Spleen (tissue), 11 donors: Measurements from ENCODE around the gene SCP2. TPM values are rescaled to one million over a fixed set of nuclear protein-coding genes. Genes with fewer than 3 reads are reported as not detected.

Experiments used
- DNase-seq: peaks from one replicate; pipeline ENCODE4 v3.0.0-alpha.2; 2020
- H3K27ac ChIP-seq, 8 donors: fragments of 200-600 bp; sonication (generic) in 7 of 8; 1 replicate in 4 of 8; 2 replicates in 4 of 8; pipeline versions ENCODE4 v1.5.0 to v1.8.0; 2016 to 2021; ENCODE audit warnings: inconsistent platforms in 4 of 8, mild to moderate bottlenecking in 4 of 8, moderate library complexity in 1 of 8
- H3K27me3 ChIP-seq, 7 donors: fragments of 200-600 bp; sonication (generic) in 6 of 7; replicated peaks in 1 of 7; 1 replicate in 4 of 7; 2 replicates in 3 of 7; pipeline versions ENCODE4 v1.5.0 to v1.8.0; 2016 to 2021; ENCODE audit warnings: inconsistent platforms in 3 of 7, mild to moderate bottlenecking in 1 of 7
- H3K36me3 ChIP-seq, 6 donors: fragments of 200-600 bp; sonication (generic) in 5 of 6; 1 replicate in 4 of 6; 2 replicates in 2 of 6; pipeline versions ENCODE4 v1.5.0 to v1.8.0; 2016 to 2021; ENCODE audit warnings: inconsistent platforms in 2 of 6
- H3K4me1 ChIP-seq, 6 donors: fragments of 200-600 bp; sonication (generic) in 5 of 6; 1 replicate in 3 of 6; 2 replicates in 3 of 6; pipeline versions ENCODE4 v1.5.0 to v1.8.0; 2016 to 2021; ENCODE audit warnings: inconsistent platforms in 3 of 6
- H3K4me3 ChIP-seq, 8 donors: fragments of 200-600 bp; sonication (generic) in 7 of 8; 1 replicate in 4 of 8; 2 replicates in 4 of 8; pipeline versions ENCODE4 v1.5.0 to v1.8.0; 2016 to 2021; ENCODE audit warnings: inconsistent platforms in 4 of 8, mild to moderate bottlenecking in 4 of 8, moderate library complexity in 2 of 8
- H3K9me3 ChIP-seq, 8 donors: fragments of 200-600 bp; sonication (generic) in 7 of 8; 1 replicate in 4 of 8; 2 replicates in 4 of 8; pipeline versions ENCODE4 v1.5.0 to v1.8.0; 2016 to 2021; ENCODE audit warnings: inconsistent platforms in 4 of 8
- CTCF ChIP-seq, 11 experiments: fragments of 200-600 bp in 7 of 11; fragments of 450-650 bp in 4 of 11; sonication (generic) in 4 of 11; IDR thresholded peaks in 8 of 11; conservative IDR thresholded peaks in 3 of 11; 1 replicate in 7 of 11; 2 replicates in 4 of 11; pipeline versions ENCODE4 v1.4.0 to v1.8.0; 2016 to 2021; ENCODE audit warnings: antibody characterized with exemption in 11 of 11, inconsistent platforms in 4 of 11, mild to moderate bottlenecking in 1 of 11
- POLR2A ChIP-seq, 3 donors: fragments of 450-650 bp; IDR thresholded peaks; one replicate each; pipeline ENCODE4 v1.5.1; 2017; ENCODE audit warnings: antibody characterized with exemption in 3 of 3, mild to moderate bottlenecking in 1 of 3
- POLR2AphosphoS5 ChIP-seq, 3 donors: sonication (generic); formaldehyde crosslinking; IDR thresholded peaks; one replicate each; pipeline ENCODE4 v1.5.1; 2017; ENCODE audit warnings: antibody characterized with exemption in 3 of 3
- WGBS, 5 donors: extraction: QIAGEN DNeasy Blood & Tissue Kit in 3 of 5; methylation state at CpG; one replicate each; pipeline versions ENCODE4 v1.1.5 to v1.1.7; 2013 to 2018; 5-methylcytosine and 5-hydroxymethylcytosine counted together
- intact Hi-C: fragments of 100-400 bp; cut with DNase I; formaldehyde crosslinking; loops from one replicate; pipeline ENCODE4 v1.15.0; 2023; ENCODE audit warnings: low total_unique reads
- polyA plus RNA-seq, 3 donors: library from polyadenylated mRNA; stranded (reverse); fragments of 200-250 nt; gene quantifications; one replicate each; pipeline ENCODE4 v1.2.1, GENCODE V29; 2013
- total RNA-seq, 7 donors: library from RNA; depleted of rRNA in 3 of 7; stranded (reverse); fragments of >200 nt in 3 of 7; fragmentation: NEBNext Ultra II Directional in 4 of 7; extraction: Animal tissue kit (Norgen Biotek cat#: 25700) in 4 of 7; gene quantifications; one replicate each; pipeline versions ENCODE4 v1.1.0 to v1.2.1, GENCODE V29; 2016 to 2021
- donor health status: healthy with polysubstance abuse.
- donor health status: DM: no; HTN: no; CAD: no; lungs with moderate emphysema.
- donor health status: DM: no; HTN: no; CAD: no.
- donor health status: Bipolar disorder and iron deficiency.
- donor health status: healthy.
- donor health status: DM: no; HTN: no; CAD: no.
- donor health status: DM: yes; HTN: yes; CAD: no.

SCP2 gene
- total and polyA plus RNA-seq, 10 donors, result 69.4 to 105 (median 83.6) TPM

GRCh38 chr1:52925571-52926005, 1.5 kb upstream of the SCP2 start:
- no peaks in the 10 kb centered on the region for H3K36me3 ChIP-seq
- no peak overlapping the region for H3K27ac ChIP-seq
- no peak for DNase-seq
- peaks cover 0 to 75% (median 9%) of the 10 kb centered on the region in 7 donors for H3K27me3 ChIP-seq
- intact Hi-C loops, result no loop called here
- no peak for TF ChIP-seq POLR2A (IDR thresholded peaks at IDR 0.05)
- TF ChIP-seq CTCF (IDR thresholded peaks at IDR 0.05 in 8 of 11, conservative IDR thresholded peaks at IDR 0.05 in 3 of 11), result no peak
- no peak for TF ChIP-seq POLR2AphosphoS5 (IDR thresholded peaks at IDR 0.05)
- no peak overlapping the region for H3K4me3 ChIP-seq
- peaks cover 10 to 52% (median 33%) of the 10 kb centered on the region in 6 donors for H3K4me1 ChIP-seq
- WGBS, 5 donors, result 62 to 75% (median 72%) methylated on average over 5 of the region's 5 CpGs
- H3K9me3 ChIP-seq, result no peaks in the 10 kb centered on the region

GRCh38 chr1:52926864-52927211, 238 bp upstream of the SCP2 start:
- H3K27me3 ChIP-seq, result peaks cover 0 to 63% (median 0%) of the 10 kb centered on the region in 7 donors
- no peak for TF ChIP-seq CTCF (IDR thresholded peaks at IDR 0.05 in 8 of 11, conservative IDR thresholded peaks at IDR 0.05 in 3 of 11)
- no peak for TF ChIP-seq POLR2AphosphoS5 (IDR thresholded peaks at IDR 0.05)
- no peak for TF ChIP-seq POLR2A (IDR thresholded peaks at IDR 0.05)
- no peak for DNase-seq
- peak overlapping the region; percentile 57 to 81 (median 68) for H3K4me3 ChIP-seq
- intact Hi-C loops, result no loop called here
- H3K4me1 ChIP-seq, result peaks cover 3 to 39% (median 22%) of the 10 kb centered on the region in 6 donors
- H3K27ac ChIP-seq, result peak overlapping the region in 6 of 8 donors; percentile 12 to 80 (median 70)
- 16 to 30% (median 22%) methylated on average over 9 to 12 of the region's 12 CpGs for WGBS, 5 donors
- H3K36me3 ChIP-seq, result no peaks in the 10 kb centered on the region
- H3K9me3 ChIP-seq, result no peaks in the 10 kb centered on the region

GRCh38 chr1:52928015-52928404, 934 bp downstream of the SCP2 start:
- peaks cover 0 to 32% (median 18%) of the 10 kb centered on the region in 6 donors for H3K4me1 ChIP-seq
- TF ChIP-seq POLR2A (IDR thresholded peaks at IDR 0.05) (no peak), POLR2AphosphoS5 (IDR thresholded peaks at IDR 0.05) (no peak), CTCF (IDR thresholded peaks at IDR 0.05 in 8 of 11, conservative IDR thresholded peaks at IDR 0.05 in 3 of 11) (no peak)
- H3K27me3 ChIP-seq, result peaks cover 0 to 51% (median 0%) of the 10 kb centered on the region in 7 donors
- H3K27ac ChIP-seq, result peak overlapping the region in 4 of 8 donors; percentile 56 to 80 (median 71)
- no peaks in the 10 kb centered on the region for H3K9me3 ChIP-seq
- no peaks in the 10 kb centered on the region for H3K36me3 ChIP-seq
- DNase-seq, result no peak
- 34 to 49% (median 42%) methylated on average over 15 of the region's 15 CpGs for WGBS, 5 donors
- peak overlapping the region; percentile 57 to 81 (median 68) for H3K4me3 ChIP-seq
- intact Hi-C loops, result no loop called here

GRCh38 chr1:52929019-52929418, 1.9 kb downstream of the SCP2 start:
- H3K4me3 ChIP-seq, result no peak overlapping the region
- H3K27ac ChIP-seq, result no peak overlapping the region
- peaks cover 0 to 43% (median 0%) of the 10 kb centered on the region in 7 donors for H3K27me3 ChIP-seq
- H3K4me1 ChIP-seq, result peaks cover 0 to 32% (median 18%) of the 10 kb centered on the region in 6 donors
- TF ChIP-seq POLR2AphosphoS5 (IDR thresholded peaks at IDR 0.05) (no peak), POLR2A (IDR thresholded peaks at IDR 0.05) (no peak), CTCF (IDR thresholded peaks at IDR 0.05 in 8 of 11, conservative IDR thresholded peaks at IDR 0.05 in 3 of 11) (no peak)
- H3K9me3 ChIP-seq, result no peaks in the 10 kb centered on the region
- DNase-seq, result no peak
- H3K36me3 ChIP-seq, result no peaks in the 10 kb centered on the region
- intact Hi-C loops, result no loop called here
- WGBS, 5 donors, result 95 to 96% (median 96%) methylated on average over 4 of the region's 4 CpGs
